Astrocyte (in vitro differentiated cells and primary cell): Measurements from ENCODE around the gene CASKIN2.

ENCODE experiments used
- CTCF ChIP-seq: IDR thresholded peaks from 2 replicates; pipeline ENCODE4 v1.5.1; 2011; ENCODE audit warnings: low read depth, mild to moderate bottlenecking, inconsistent platforms, low read length, moderate library complexity; ENCODE audit not compliant: insufficient read depth
- EZH2 ChIP-seq: IDR thresholded peaks from 2 replicates; pipeline ENCODE4 v1.6.1; 2012; ENCODE audit warnings: mild to moderate bottlenecking, low read length, inconsistent platforms; ENCODE audit not compliant: insufficient read depth

DNA sequence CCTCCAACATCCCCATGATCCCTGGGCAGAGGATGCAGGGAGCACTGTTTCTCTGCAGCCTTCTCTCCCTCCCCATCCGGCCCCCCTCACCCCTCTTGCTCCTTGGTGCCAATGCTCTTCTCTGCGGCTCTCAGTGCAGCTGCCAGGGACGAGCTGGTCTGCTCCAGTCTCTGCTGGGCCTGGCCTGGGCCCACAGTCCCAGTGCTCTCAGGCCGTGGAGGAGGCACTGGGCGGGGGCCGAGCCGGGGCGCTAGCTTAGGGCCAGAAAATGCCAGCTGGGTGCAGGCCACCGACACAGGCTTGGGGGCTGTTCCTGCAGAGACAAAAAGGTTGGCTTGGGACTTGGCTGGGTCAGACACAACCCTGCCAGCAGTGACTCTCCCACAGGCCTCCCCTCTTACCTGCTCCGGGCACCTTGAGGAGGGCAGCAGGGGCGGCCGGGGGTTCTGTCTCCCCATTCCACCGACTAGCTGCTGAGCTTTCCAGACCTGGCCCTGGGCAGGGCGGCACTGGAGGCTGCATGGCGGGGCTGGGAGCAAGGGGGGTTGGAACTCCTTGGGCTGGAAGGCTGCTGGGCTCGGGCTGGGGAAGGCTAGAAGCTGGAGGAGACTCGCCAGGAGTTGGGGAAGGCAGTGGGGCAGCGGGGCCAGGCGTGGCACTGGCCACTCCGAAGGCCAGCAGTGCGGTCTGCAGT, 13.8 kb downstream of the CASKIN2 start:
- TF ChIP-seq CTCF: no peak
- TF ChIP-seq EZH2: no peak
